22Rv1 (cell line): ENCODE measurements around the gene FGF18.

Experiments used
- H3K27ac ChIP-seq: fragments of 450-650 bp; 2 replicates; pipeline ENCODE4 v1.5.1; 2017
- ZFX ChIP-seq: fragments of 450-650 bp; IDR thresholded peaks from 2 replicates; pipeline ENCODE4 v1.6.1; 2017; ENCODE audit warnings: antibody characterized with exemption, borderline replicate concordance
- TF ChIP-seq, protein P1 (sequence below): fragments of 450-650 bp; IDR thresholded peaks from 2 replicates; pipeline ENCODE4 v1.5.1; 2017; ENCODE audit warnings: mild to moderate bottlenecking

FGF18 gene

GRCh38 chr5:171421331-171422262, 2.1 kb downstream of the FGF18 start:
- H3K27ac ChIP-seq, result no peak overlapping the region
- no peak for TF ChIP-seq ZFX
- TF ChIP-seq, protein P1, sequence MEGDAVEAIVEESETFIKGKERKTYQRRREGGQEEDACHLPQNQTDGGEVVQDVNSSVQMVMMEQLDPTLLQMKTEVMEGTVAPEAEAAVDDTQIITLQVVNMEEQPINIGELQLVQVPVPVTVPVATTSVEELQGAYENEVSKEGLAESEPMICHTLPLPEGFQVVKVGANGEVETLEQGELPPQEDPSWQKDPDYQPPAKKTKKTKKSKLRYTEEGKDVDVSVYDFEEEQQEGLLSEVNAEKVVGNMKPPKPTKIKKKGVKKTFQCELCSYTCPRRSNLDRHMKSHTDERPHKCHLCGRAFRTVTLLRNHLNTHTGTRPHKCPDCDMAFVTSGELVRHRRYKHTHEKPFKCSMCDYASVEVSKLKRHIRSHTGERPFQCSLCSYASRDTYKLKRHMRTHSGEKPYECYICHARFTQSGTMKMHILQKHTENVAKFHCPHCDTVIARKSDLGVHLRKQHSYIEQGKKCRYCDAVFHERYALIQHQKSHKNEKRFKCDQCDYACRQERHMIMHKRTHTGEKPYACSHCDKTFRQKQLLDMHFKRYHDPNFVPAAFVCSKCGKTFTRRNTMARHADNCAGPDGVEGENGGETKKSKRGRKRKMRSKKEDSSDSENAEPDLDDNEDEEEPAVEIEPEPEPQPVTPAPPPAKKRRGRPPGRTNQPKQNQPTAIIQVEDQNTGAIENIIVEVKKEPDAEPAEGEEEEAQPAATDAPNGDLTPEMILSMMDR, result no peak

DNA sequence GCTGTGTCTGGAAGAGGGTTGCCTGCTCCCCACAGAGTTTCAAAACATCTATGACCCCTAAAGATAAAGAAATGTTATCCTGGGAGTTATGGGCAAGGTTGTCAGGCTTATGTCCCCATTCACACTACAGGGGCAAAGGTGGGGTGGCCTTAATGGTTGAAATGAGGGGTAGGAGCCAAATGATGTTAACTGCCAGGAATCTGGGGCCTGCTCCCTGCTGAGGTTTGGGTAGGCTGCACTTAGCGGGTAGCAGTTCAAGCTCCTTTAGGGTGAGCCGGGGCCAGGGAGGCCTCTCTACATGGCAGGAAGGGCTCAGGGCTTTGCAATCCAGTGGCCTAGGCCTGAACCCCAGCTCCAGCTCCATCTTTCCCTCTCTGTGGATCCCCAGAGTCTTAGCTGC, 3.0 kb downstream of the FGF18 start:
- no peak overlapping the region for H3K27ac ChIP-seq
- no peak for TF ChIP-seq ZFX
- TF ChIP-seq, protein P1, result no peak

- H3K27ac ChIP-seq, result no peak overlapping the region
- TF ChIP-seq, protein P1, result no peak
- no peak for TF ChIP-seq ZFX
Measured at GRCh38 chr5:171422902-171423663, 3.6 kb downstream of the FGF18 start.

- no peak overlapping the region for H3K27ac ChIP-seq
- TF ChIP-seq, protein P1, result no peak
- no peak for TF ChIP-seq ZFX
Measured at GRCh38 chr5:171424726-171425125, 5.3 kb downstream of the FGF18 start.

DNA sequence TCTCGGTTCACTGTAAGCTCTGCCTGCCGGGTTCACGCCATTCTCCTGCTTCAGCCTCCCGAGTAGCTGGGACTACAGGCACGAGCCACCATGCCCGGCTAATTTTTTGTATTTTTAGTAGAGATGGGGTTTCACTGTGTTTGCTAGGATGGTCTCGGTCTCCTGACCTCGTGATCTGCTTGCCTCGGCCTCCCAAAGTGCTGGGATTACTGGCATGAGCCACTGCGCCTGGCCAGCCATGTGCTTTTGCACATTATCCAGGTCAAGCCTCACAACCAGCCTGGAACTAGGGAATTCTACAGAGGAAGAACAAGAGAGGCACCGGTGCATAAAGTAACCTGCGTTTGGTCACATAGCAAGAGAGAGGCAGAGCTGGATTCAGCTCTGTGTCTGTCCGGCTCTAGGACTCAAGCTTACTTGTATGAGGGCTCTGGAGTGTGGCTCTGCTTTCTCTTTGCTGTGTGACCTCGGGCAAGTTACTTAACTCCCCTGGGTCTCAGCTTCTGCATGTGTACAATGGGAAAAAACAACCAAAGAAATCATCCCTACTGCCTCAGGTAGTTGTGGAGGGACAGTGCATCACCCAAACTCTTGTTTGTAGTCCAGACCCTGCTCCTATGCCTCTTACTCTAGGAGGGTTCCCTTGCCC, 6.3 kb downstream of the FGF18 start:
- TF ChIP-seq, protein P1, result no peak
- no peak for TF ChIP-seq ZFX
- H3K27ac ChIP-seq, result no peak overlapping the region

DNA sequence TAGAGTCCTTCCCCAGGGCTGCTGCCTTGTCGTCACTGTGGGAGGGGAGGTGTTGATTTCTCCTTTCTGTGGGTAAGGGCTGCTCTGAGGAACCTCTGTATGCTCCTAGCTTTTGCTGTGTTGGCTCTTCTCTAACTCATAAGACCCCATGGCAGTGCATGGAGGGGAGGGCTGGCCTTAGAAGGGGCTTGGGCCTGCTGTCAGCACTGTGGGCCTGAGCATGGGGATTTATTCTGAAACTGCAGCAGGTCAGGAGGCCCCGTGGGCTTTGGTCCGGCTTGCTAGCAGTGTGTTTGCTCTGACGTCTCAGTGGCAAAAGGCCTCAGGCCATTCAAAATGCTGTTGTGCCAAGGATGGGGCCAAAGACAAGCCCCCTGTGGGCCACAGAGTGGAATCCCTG, 6.8 kb downstream of the FGF18 start:
- no peak overlapping the region for H3K27ac ChIP-seq
- TF ChIP-seq, protein P1, result no peak
- no peak for TF ChIP-seq ZFX
